ENCODE data around the gene FUNDC1.

The FUNDC1 gene

GRCh38 chrX:44484607-44485146 is 58.0 kb downstream of the FUNDC1 start:
- in situ Hi-C loops (cut with MboI; ENCODE audit: low sequenced_read_pairs, unreplicated experiment), result no loop called here
- DNase-seq (ENCODE audit: low spot score), result no peak

GRCh38 chrX:44483965-44484606 is 58.6 kb downstream of the FUNDC1 start:
- DNase-seq (ENCODE audit: low spot score), result no peak
- no peak for TF ChIP-seq CTCF (IDR thresholded peaks at IDR 0.05; ENCODE audit: borderline replicate concordance, control extremely low read depth, extremely low read depth, insufficient read depth, missing control alignments)
- in situ Hi-C loops (cut with MboI; ENCODE audit: low sequenced_read_pairs, unreplicated experiment), result no loop called here

More at GRCh38 chrX:44484607-44485146, 58.0 kb downstream of the FUNDC1 start:
- TF ChIP-seq CTCF (IDR thresholded peaks at IDR 0.05; ENCODE audit: borderline replicate concordance, control extremely low read depth, extremely low read depth, insufficient read depth, missing control alignments), result no peak

- in situ Hi-C loops (cut with MboI; ENCODE audit: low sequenced_read_pairs, unreplicated experiment), result no loop called here
- no peak for TF ChIP-seq CTCF (IDR thresholded peaks at IDR 0.05; ENCODE audit: borderline replicate concordance, control extremely low read depth, extremely low read depth, insufficient read depth, missing control alignments)
- no peak for DNase-seq (ENCODE audit: low spot score)
Measured at GRCh38 chrX:44482575-44482974, 60.1 kb downstream of the FUNDC1 start.

GRCh38 chrX:44480591-44480990 is 62.1 kb downstream of the FUNDC1 start:
- in situ Hi-C loops (cut with MboI; ENCODE audit: low sequenced_read_pairs, unreplicated experiment), result no loop called here
- DNase-seq (ENCODE audit: low spot score), result no peak
- no peak for TF ChIP-seq CTCF (IDR thresholded peaks at IDR 0.05; ENCODE audit: borderline replicate concordance, control extremely low read depth, extremely low read depth, insufficient read depth, missing control alignments)

- TF ChIP-seq CTCF (IDR thresholded peaks at IDR 0.05; ENCODE audit: borderline replicate concordance, control extremely low read depth, extremely low read depth, insufficient read depth, missing control alignments), result no peak
- no peak for DNase-seq (ENCODE audit: low spot score)
- in situ Hi-C loops (cut with MboI; ENCODE audit: low sequenced_read_pairs, unreplicated experiment), result no loop called here
Measured at GRCh38 chrX:44474410-44474809, 68.2 kb downstream of the FUNDC1 start.
